ENCODE results near the gene NRK. TPM values are rescaled to one million over a fixed set of nuclear protein-coding genes. Genes with fewer than 3 reads are reported as not detected.
A peak's percentile ranks its signal among the peaks of the same experiment; 100 is the strongest.
"Not testable (repeated sequence)": the region's sequence is repeated elsewhere in the genome, so short reads cannot be mapped to it uniquely, and the experiment has no call there.

NRK gene
- polyA plus RNA-seq, 1 of the 3 experiments (the other 2 are of a cell fraction) = not detected

DNA sequence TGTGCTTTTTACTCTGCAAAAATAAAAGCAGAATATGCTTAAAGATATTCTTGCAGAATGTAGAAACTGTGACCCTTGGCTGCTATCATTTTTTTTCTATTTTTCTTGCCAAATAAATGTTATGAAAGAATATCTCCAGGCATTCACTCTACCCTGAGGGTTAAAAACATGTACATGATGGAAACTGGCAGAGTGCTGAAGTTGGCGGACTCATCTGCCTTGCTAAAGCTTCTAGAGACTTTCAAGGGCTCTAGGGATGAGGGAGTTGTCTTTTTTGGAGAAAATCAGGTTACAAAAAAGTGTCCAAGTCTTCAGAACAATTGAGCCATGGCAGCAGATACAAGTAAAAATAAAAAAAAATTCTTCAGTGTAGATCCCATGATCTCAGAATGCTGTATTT is 40.5 kb upstream of the NRK start:
- H2AFZ ChIP-seq (ENCODE audit: low read depth) = no peak overlapping the region
- no peak overlapping the region for H3K4me3 ChIP-seq (ENCODE audit: low read depth in 2 of 2, low read length in 1 of 2)
- POLR2A ChIA-PET = no interaction called here
- H3K9me3 ChIP-seq = no peaks in the 10 kb centered on the region
- CTCF ChIA-PET = interaction anchor here (0.7 kb wide), 1 partner anchor 37 kb away, joined by 3 read pairs; no protein-coding TSS in a partner anchor
- TF ChIP-seq, protein P1, sequence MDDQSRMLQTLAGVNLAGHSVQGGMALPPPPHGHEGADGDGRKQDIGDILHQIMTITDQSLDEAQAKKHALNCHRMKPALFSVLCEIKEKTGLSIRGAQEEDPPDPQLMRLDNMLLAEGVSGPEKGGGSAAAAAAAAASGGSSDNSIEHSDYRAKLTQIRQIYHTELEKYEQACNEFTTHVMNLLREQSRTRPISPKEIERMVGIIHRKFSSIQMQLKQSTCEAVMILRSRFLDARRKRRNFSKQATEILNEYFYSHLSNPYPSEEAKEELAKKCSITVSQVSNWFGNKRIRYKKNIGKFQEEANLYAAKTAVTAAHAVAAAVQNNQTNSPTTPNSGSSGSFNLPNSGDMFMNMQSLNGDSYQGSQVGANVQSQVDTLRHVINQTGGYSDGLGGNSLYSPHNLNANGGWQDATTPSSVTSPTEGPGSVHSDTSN (IDR thresholded peaks at IDR 0.05) = no peak
- TF ChIP-seq, protein P2, sequence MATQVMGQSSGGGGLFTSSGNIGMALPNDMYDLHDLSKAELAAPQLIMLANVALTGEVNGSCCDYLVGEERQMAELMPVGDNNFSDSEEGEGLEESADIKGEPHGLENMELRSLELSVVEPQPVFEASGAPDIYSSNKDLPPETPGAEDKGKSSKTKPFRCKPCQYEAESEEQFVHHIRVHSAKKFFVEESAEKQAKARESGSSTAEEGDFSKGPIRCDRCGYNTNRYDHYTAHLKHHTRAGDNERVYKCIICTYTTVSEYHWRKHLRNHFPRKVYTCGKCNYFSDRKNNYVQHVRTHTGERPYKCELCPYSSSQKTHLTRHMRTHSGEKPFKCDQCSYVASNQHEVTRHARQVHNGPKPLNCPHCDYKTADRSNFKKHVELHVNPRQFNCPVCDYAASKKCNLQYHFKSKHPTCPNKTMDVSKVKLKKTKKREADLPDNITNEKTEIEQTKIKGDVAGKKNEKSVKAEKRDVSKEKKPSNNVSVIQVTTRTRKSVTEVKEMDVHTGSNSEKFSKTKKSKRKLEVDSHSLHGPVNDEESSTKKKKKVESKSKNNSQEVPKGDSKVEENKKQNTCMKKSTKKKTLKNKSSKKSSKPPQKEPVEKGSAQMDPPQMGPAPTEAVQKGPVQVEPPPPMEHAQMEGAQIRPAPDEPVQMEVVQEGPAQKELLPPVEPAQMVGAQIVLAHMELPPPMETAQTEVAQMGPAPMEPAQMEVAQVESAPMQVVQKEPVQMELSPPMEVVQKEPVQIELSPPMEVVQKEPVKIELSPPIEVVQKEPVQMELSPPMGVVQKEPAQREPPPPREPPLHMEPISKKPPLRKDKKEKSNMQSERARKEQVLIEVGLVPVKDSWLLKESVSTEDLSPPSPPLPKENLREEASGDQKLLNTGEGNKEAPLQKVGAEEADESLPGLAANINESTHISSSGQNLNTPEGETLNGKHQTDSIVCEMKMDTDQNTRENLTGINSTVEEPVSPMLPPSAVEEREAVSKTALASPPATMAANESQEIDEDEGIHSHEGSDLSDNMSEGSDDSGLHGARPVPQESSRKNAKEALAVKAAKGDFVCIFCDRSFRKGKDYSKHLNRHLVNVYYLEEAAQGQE (IDR thresholded peaks at IDR 0.05; ENCODE audit: low read depth, low read length) = no peak
- TF ChIP-seq POLR2AphosphoS5 (IDR thresholded peaks at IDR 0.05; ENCODE audit: low read depth, low read length) = no peak
- TF ChIP-seq NFIC (IDR thresholded peaks at IDR 0.05; ENCODE audit: borderline replicate concordance) = no peak
- TF ChIP-seq TCF12 (IDR thresholded peaks at IDR 0.05) = no peak
- TF ChIP-seq NRF1 (IDR thresholded peaks at IDR 0.05; ENCODE audit: low read depth, low read length) = no peak
- TF ChIP-seq JUND (IDR thresholded peaks at IDR 0.05) = no peak
- no peaks in the 10 kb centered on the region for H3K9me2 ChIP-seq
- no peak overlapping the region for H3K9ac ChIP-seq
- H3K4me1 ChIP-seq (ENCODE audit: control insufficient read depth in 1 of 2, insufficient read depth in 2 of 2, low read depth in 1 of 2, low read length in 1 of 2) = no peaks in the 10 kb centered on the region
- no peaks in the 10 kb centered on the region for H3K79me2 ChIP-seq (ENCODE audit: insufficient read depth)
- H3K4me2 ChIP-seq = no peak overlapping the region
- H3K27ac ChIP-seq (ENCODE audit: low read depth in 2 of 2, low read length in 1 of 2) = no peak overlapping the region
- no peaks in the 10 kb centered on the region for H3K27me3 ChIP-seq (ENCODE audit: insufficient read depth)
- WGBS (ENCODE audit: low lambda C conversion rate) = 16% methylated on average over 1 of the region's 1 CpG
- no peaks in the 10 kb centered on the region for H4K20me1 ChIP-seq (ENCODE audit: insufficient read depth)
- H3K36me3 ChIP-seq (replicated peaks in 1 of 2; ENCODE audit: control insufficient read depth in 1 of 2, insufficient read depth in 2 of 2, low read length in 1 of 2) = no peaks in the 10 kb centered on the region
- DNase-seq = no peak
- H3F3A ChIP-seq (replicated peaks; ENCODE audit: insufficient read depth) = no peaks in the 10 kb centered on the region

DNA sequence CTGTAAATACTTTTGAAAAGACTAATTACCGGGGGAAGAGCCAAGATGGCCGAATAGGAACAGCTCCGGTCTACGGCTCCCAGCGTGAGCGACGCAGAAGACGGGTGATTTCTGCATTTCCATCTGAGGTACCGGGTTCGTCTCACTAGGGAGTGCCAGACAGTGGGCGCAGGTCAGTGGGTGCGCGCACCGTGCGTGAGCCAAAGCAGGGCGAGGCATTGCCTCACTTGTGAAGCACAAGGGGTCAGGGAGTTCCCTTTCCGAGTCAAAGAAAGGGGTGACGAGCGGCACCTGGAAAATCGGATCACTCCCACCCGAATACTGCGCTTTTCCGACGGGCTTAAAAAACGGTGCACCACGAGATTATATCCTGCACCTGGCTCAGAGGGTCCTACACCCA is 25.5 kb upstream of the NRK start:
- H4K20me1 ChIP-seq (ENCODE audit: insufficient read depth); H3F3A ChIP-seq (replicated peaks; ENCODE audit: insufficient read depth); POLR2A ChIA-PET; H3K27me3 ChIP-seq (ENCODE audit: insufficient read depth); H3K9me2 ChIP-seq; H3K4me1 ChIP-seq (ENCODE audit: control insufficient read depth in 1 of 2, insufficient read depth in 2 of 2, low read depth in 1 of 2, low read length in 1 of 2); H2AFZ ChIP-seq (ENCODE audit: low read depth); H3K4me2 ChIP-seq; DNase-seq; H3K9ac ChIP-seq; H3K79me2 ChIP-seq (ENCODE audit: insufficient read depth); H3K36me3 ChIP-seq (replicated peaks in 1 of 2; ENCODE audit: control insufficient read depth in 1 of 2, insufficient read depth in 2 of 2, low read length in 1 of 2); H3K9me3 ChIP-seq: not testable (repeated sequence)
- H3K4me3 ChIP-seq (ENCODE audit: low read depth in 2 of 2, low read length in 1 of 2) = peak overlapping the region; percentile 29 to 33; a peak in 2 of 4 replicates
- WGBS (ENCODE audit: low lambda C conversion rate) = 5% methylated on average over 15 of the region's 26 CpGs
- CTCF ChIA-PET = interaction anchor here (0.7 kb wide), 1 partner anchor 19 kb away, joined by 3 read pairs; no protein-coding TSS in a partner anchor
- peak overlapping the region in 1 of 2 experiments; percentile 47; a peak in 1 of 4 replicates for H3K27ac ChIP-seq (ENCODE audit: low read depth in 2 of 2, low read length in 1 of 2)

DNA sequence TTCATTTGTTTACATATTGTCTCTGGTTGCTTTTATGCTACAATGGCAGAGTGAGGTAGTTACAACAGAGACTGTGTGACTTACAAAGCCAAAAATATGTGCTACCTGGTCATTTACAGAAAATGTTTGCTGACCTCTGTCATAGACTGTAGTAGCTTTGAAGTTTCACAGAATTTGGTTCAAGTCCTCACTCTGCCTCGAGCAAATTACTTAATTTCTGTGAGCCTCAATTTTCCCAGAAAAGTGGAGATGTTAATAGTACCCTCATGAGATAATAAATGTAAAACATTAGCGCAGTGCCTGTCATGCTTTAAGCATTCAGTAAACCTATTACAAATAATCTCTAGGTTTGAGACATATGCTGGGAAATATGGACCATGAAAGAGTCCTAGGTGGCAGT is 18.4 kb upstream of the NRK start:
- no peak overlapping the region for H3K4me2 ChIP-seq
- WGBS (ENCODE audit: low lambda C conversion rate) = 0% methylated on average over 2 of the region's 2 CpGs
- CTCF ChIA-PET = no interaction called here
- no peak for TF ChIP-seq NFIC (IDR thresholded peaks at IDR 0.05; ENCODE audit: borderline replicate concordance)
- TF ChIP-seq YY1 (IDR thresholded peaks at IDR 0.05; ENCODE audit: low read depth) = no peak
- TF ChIP-seq EP300 (IDR thresholded peaks at IDR 0.05; ENCODE audit: borderline replicate concordance in 1 of 2, low read depth in 1 of 2, low read length in 1 of 2) = no peak
- TF ChIP-seq, protein P1 (IDR thresholded peaks at IDR 0.05) = no peak
- TF ChIP-seq, protein P3, sequence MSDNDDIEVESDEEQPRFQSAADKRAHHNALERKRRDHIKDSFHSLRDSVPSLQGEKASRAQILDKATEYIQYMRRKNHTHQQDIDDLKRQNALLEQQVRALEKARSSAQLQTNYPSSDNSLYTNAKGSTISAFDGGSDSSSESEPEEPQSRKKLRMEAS (IDR thresholded peaks at IDR 0.05; ENCODE audit: low read depth) = no peak
- TF ChIP-seq, protein P4, sequence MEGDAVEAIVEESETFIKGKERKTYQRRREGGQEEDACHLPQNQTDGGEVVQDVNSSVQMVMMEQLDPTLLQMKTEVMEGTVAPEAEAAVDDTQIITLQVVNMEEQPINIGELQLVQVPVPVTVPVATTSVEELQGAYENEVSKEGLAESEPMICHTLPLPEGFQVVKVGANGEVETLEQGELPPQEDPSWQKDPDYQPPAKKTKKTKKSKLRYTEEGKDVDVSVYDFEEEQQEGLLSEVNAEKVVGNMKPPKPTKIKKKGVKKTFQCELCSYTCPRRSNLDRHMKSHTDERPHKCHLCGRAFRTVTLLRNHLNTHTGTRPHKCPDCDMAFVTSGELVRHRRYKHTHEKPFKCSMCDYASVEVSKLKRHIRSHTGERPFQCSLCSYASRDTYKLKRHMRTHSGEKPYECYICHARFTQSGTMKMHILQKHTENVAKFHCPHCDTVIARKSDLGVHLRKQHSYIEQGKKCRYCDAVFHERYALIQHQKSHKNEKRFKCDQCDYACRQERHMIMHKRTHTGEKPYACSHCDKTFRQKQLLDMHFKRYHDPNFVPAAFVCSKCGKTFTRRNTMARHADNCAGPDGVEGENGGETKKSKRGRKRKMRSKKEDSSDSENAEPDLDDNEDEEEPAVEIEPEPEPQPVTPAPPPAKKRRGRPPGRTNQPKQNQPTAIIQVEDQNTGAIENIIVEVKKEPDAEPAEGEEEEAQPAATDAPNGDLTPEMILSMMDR (IDR thresholded peaks at IDR 0.05) = no peak
- TF ChIP-seq POLR2AphosphoS5 (IDR thresholded peaks at IDR 0.05; ENCODE audit: low read depth, low read length) = no peak
- no peak for TF ChIP-seq MEF2A (IDR thresholded peaks at IDR 0.05; ENCODE audit: borderline replicate concordance, low read depth)

More for the DNA sequence above, 18.4 kb upstream of the NRK start:
- no peak for DNase-seq
- Histone ChIP-seq H3K27me3 (ENCODE audit: insufficient read depth) (no peaks in the 10 kb centered on the region), H3K4me3 (ENCODE audit: low read depth in 2 of 2, low read length in 1 of 2) (no peak overlapping the region), H3F3A (replicated peaks; ENCODE audit: insufficient read depth) (no peaks in the 10 kb centered on the region), H3K36me3 (replicated peaks in 1 of 2; ENCODE audit: control insufficient read depth in 1 of 2, insufficient read depth in 2 of 2, low read length in 1 of 2) (no peaks in the 10 kb centered on the region), H2AFZ (ENCODE audit: low read depth) (no peak overlapping the region), H3K27ac (ENCODE audit: low read depth in 2 of 2, low read length in 1 of 2) (no peak overlapping the region), H3K79me2 (ENCODE audit: insufficient read depth) (no peaks in the 10 kb centered on the region), H4K20me1 (ENCODE audit: insufficient read depth) (no peaks in the 10 kb centered on the region), H3K9me2 (no peaks in the 10 kb centered on the region), H3K9me3 (no peaks in the 10 kb centered on the region), H3K9ac (no peak overlapping the region), H3K4me1 (ENCODE audit: control insufficient read depth in 1 of 2, insufficient read depth in 2 of 2, low read depth in 1 of 2, low read length in 1 of 2) (no peaks in the 10 kb centered on the region)
- POLR2A ChIA-PET = no interaction called here

All from SK-N-SH (cell line).